Activated CD4-positive, alpha-beta T cell treated with anti-CD3 and anti-CD28 coated beads for 24 hours (primary cell): Measurements from ENCODE around the gene THAP3.
A peak's percentile ranks its signal among the peaks of the same experiment; 100 is the strongest.
"Not testable (repeated sequence)": the region's sequence is repeated elsewhere in the genome, so short reads cannot be mapped to it uniquely, and the experiment has no call there.

Source experiments
- DNase-seq, 2 donors: peaks; one replicate each; pipeline ENCODE4 v3.0.0-alpha.2; 2020; ENCODE audit warnings: low read depth in 2 of 2

Gene THAP3

GRCh38 chr1:6591222-6591621, 33.4 kb upstream of the THAP3 start:
- no peak for DNase-seq

DNA sequence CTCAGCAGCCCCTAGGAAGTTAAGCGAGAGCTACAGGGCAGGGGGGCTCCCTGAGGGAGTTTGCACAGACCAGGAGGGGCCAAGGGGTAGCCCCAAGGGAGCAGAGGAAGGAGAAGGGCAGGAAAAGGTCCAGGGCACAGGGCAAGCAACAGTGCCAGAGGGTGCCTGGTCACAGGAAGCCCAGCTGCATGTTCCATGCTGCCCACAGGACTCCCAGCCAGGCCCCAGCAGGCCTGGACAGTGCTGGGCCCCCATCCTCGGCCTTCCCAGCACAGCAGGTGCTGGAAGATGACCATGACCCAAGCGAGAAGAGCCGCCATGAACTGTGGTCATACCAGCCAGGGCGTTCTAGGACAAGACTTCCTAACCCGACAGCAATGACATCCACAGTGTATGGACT, 33.0 kb upstream of the THAP3 start:
- DNase-seq = no peak

DNA sequence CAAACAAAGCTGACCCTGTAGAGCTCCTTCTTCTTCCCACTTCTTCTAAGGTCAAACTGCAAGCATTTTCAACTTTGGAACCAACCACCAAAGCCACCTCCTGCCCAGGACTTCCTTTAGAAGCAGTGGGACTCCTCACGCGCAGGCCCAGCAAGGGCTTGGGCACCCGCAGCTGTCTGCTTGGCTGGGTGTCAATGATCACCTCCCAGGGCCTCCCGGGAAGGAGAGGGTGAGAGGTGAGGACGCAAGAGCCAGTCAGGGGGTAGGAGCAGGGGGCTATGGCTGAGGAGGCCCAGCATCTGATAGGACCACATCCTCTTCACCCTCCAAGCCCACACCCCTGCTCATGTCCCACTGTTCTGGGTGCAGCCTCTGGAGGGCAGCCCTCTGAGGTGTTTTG, 32.2 kb upstream of the THAP3 start:
- no peak for DNase-seq

- no peak for DNase-seq
Measured at GRCh38 chr1:6592865-6593593, 31.6 kb upstream of the THAP3 start.

DNA sequence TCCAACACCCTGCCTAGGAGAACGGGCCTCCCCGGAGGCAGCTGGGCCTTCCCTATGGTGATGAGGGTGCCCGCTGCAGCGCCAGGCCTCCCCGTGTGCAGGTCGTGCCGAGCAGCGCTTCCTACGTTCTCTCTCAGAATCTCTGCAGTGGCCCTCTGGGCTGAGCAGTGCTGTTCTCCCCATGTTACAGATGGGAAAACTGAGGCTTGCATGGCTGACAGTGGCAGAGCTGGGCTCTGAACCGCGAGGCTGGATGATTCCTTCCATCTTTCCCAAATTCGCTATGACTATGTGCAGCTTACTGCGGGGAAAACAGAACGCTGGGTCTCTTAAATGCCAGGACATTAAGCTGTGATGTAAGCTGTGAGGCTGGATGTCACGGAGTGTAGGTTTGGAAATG, 30.9 kb upstream of the THAP3 start:
- DNase-seq = no peak

GRCh38 chr1:6594977-6595740, 29.5 kb upstream of the THAP3 start:
- DNase-seq = no peak

DNA sequence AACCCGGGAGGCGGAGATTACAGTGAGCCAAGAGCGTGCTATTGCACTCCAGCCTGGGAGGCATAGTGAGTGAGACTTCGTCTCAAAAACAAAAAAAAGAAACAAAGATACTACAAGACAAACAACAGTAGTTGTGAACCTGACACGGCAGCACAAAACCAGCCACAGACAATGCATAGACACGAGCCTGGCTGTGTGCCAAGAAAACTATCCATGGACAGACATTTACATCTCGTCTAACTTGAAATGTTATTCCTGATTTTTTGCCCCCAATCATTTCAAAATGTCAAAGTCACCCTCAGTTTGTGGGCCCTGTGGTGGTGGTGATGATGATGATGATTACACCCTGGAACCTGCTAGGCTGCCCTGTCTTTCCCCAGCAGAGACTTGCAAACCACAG, 28.3 kb upstream of the THAP3 start:
- no peak for DNase-seq

DNA sequence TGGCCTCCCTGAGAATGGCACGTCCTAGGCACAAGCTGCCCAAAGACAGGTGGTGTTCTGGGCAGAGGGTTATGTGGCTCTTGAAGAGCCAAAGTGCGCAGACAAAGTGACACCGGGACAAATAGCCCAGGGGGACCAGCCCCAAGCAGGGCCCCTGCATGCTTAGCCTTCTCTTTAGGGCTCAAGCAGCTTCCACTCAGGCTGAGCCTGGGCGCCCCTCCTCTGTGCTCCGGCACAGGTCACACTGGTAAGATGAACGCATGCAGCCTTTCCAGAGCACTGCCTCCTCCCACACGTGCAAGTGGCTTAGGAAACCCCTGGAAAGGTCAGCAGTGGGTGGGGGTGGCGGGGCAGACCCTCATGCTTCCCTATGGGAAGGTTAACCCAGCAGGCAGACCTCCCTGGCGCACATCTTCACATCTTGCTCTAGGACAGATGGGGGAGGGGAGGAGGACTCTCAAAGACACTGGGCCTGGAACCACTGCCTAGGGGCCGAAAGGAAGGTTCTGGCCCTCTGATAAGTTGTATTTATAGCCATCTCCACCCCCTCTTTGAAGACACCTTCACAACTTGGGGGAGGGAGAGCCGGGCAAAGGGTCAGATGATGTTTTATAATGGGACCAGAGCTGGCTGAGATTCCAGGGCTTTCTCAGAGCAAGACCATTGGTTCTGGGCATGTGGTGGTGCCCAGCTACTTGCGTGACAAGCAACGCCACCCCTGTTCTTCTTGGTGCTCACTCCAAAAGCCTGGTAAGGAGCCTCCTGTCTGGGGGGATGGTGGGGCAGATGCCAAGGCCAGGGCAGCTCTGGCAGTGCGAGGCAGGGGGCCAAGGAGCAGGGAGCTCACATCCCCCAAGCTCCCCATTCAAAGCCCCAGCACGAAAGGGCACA, 27.5 kb upstream of the THAP3 start:
- DNase-seq = no peak

- no peak for DNase-seq
Measured at GRCh38 chr1:6597777-6598131, 26.9 kb upstream of the THAP3 start.

DNA sequence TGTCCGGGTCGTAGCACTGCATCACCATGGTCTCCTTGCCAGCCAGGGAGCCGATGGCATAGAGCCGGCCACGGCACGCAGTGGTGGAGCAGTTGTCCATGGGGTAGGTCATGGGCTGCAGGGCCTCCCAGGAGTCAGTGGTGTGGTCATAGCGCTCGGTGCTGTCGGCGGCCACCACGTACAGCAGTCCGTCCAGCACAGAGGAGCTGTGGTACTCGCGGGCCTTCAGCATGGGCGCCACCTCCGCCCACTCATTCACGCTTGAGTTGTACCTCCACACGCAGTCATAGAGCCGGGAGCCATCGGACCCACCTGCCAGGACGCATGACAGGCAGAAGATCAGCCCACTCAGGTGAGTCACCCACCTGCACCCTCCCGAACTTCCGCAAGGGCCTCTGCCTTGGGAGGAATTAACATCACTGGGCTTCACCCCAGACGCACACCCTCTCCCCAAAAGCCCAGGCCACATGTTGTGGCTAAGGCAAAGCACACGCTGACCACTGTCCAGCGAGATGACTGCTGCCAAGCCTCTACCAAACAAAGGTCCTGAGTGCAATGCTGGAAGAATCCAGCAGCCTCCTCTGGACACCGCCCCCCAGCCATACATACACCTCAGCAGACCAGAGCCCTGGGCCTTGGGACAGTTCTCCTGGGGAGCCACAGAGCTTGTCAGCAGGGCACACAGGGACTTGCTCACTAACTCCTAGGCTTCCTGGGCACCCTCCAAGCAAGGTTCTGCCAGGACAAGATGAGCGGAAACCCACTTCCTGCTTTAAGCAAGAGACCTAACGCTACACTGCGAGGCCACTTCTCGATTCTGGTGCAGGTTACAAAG, 25.3 kb upstream of the THAP3 start:
- no peak for DNase-seq

DNA sequence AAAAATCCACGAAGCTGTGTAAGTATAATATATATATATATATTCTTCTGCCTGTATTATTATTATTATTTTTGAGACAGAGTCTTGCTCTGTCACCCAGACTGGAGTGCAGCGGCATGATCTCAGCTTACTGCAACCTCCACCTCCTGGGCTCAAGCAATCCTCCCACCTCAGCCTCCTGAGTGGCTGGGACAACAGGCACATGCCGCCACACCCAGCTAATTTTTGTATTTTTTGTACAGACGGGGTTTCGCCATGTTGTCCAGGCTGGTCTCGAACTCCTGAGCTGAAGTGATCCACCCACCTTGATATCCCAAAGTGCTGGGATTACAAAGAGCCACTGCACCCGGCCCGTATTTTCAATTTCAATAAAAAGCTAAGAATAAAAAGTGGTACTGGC, 24.7 kb upstream of the THAP3 start:
- not testable (repeated sequence) for DNase-seq

DNA sequence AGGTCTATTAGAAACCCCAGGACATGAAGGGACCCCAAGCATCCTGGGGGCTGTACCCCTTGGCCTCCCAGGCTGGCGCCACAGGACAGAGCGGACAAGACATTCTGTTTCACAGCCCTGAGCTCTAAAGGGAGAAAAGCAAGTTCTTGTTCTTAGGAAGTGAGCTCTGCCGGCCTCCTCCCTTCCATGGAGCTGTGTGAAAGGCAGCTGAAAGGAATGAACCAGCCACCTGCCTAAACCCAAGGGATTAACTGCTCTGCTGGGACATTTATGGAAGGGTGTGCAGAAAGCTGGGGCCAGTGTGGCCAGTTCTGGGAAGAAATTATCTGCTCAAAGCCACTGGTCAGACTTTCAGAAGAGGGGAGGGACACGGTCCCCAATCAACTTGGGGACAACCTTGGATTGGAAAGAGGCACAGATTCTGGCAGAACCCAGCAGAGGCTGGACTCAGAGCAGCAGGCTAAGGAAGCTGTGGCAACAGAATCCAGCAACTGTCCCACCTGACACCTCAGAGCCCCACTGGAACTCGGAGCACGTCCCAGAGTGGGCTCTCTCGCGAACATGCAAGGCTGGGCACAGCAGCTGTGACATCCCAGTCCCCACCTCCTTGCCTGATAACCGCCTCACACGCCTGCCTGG, 24.1 kb upstream of the THAP3 start:
- DNase-seq = no peak

- DNase-seq = peak; percentile 73 to 75
Measured at GRCh38 chr1:6601049-6601922, 23.4 kb upstream of the THAP3 start.

DNA sequence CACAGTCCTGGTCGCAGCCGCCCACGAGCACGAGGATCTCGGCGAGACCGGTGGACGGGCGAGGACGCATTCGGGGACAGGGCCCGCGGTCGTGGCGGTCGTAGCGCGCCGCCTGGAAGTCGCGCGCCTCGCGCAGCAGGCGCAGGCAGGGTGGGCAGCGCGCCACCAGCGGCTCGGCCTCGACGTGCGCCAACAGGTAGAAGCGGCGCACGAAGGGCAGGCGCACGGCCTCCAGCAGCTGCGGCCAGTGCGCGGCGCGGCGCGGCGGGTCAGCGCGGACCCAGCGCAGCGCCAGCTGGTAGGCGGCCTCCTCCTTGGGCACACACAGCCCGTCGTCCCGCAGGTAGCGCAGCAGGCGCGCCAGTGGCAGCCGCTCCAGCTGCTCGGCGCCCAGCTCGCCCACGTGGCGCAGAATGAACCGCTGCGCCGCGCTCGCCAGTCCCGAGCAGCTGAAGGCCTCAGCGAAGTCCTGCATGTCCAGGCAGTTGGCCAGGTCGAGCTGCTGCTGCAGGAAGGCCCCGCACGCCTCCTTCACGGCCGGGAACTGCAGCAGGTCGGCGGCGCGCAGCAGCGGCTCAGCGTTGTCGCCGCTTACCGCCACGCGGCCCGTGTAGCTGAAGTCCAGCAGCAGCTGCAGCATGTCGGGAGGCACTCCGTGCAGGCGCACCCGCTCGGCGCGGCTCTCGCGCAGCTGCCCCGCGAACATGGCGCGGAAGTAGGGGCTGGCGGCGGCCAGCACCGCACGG, 22.6 kb upstream of the THAP3 start:
- no peak for DNase-seq

DNA sequence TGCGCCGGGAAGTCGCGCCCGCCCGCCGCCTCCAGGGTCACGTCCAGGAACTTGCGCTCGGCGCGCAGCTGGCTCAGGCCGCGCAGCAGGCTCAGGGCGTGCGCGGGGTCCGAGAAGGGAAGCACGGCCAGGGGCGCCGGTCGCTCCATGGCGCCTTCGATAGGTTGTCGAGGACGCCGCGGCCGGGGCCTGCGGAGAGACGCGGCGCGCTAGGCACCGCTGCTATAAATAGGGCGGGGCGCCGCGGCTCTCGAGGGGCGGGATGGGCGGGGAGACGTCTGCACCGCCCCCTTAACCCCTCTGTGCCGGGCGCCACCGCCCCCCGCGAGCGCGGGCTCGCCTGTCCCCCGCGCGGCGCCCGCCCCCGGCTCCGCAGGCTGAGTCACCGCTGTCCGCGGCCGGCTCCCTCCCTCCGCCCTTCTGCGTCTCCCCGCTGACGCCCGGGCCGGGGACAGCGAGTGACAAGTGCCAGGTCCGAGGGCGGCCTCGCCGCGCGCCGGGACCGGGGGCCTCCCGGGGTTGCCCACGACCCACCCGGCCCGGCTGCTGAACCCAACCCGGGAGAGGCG, 21.9 kb upstream of the THAP3 start, which contains the start of gene KLHL21:
Gene KLHL21 (minus strand): TSS at position 201 of the 569 bp plus-strand sequence. CDS start 52 bp downstream, at position 149.
- DNase-seq = peak; percentile 74 to 77

- no peak for DNase-seq
Measured at GRCh38 chr1:6603238-6603914, 21.3 kb upstream of the THAP3 start.

GRCh38 chr1:6603915-6604558, 20.6 kb upstream of the THAP3 start:
- no peak for DNase-seq
